Rectal smooth muscle tissue (tissue), 1 donor: ENCODE data around the gene BCL11A.

ENCODE experiments used
- H3K27ac ChIP-seq: one replicate; pipeline ENCODE4 v1.7.0; 2013; ENCODE audit warnings: low read depth, low read length, inconsistent platforms
- H3K27me3 ChIP-seq: one replicate; pipeline ENCODE4 v1.7.0; 2013; ENCODE audit warnings: low read length; ENCODE audit not compliant: control insufficient read depth, insufficient read depth
- H3K36me3 ChIP-seq: one replicate; pipeline ENCODE4 v1.7.0; 2013; ENCODE audit warnings: low read length; ENCODE audit not compliant: control insufficient read depth, insufficient read depth
- H3K4me1 ChIP-seq: one replicate; pipeline ENCODE4 v1.7.0; 2013; ENCODE audit warnings: low read length; ENCODE audit not compliant: control insufficient read depth, insufficient read depth
- H3K4me3 ChIP-seq: one replicate; pipeline ENCODE4 v1.7.0; 2013; ENCODE audit warnings: low read length
- H3K9ac ChIP-seq: one replicate; pipeline ENCODE4 v1.7.0; 2013; ENCODE audit warnings: low read length

The BCL11A gene

GRCh38 chr2:60577682-60578283 is 24.3 kb upstream of the BCL11A start:
- Histone ChIP-seq H3K27ac (no peak overlapping the region), H3K27me3 (no peaks in the 10 kb centered on the region), H3K9ac (no peak overlapping the region)

GRCh38 chr2:60573251-60573650 is 19.8 kb upstream of the BCL11A start:
- H3K9ac ChIP-seq, result no peak overlapping the region
- H3K4me1 ChIP-seq, result no peaks in the 10 kb centered on the region
- no peaks in the 10 kb centered on the region for H3K36me3 ChIP-seq
- H3K27ac ChIP-seq, result no peak overlapping the region
- H3K27me3 ChIP-seq, result peaks cover 6% of the 10 kb centered on the region
- no peak overlapping the region for H3K4me3 ChIP-seq

More at GRCh38 chr2:60577682-60578283, 24.3 kb upstream of the BCL11A start:
- Histone ChIP-seq H3K4me3 (no peak overlapping the region), H3K4me1 (no peaks in the 10 kb centered on the region), H3K36me3 (no peaks in the 10 kb centered on the region)

DNA sequence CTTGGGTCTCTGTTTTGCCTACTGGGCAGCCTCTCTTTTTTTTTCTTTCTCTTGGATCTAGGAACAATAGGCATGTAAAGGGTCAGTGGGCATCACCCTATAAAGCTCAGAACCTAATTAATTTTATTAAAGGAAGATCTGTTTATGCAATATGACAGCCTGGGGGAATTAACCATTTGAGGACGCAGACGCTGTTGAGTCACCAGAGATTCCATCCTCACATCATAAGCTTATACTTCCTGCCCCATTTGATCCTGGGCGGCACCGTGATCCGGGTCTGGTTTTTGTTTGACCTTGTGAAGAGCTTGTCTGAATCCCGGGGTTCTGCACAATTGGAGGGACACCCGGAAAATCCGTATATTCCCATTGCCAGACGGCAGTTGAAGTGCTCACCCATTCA is 16.8 kb upstream of the BCL11A start:
- Histone ChIP-seq H3K27ac (no peak overlapping the region), H3K4me1 (no peaks in the 10 kb centered on the region), H3K27me3 (peaks cover 6% of the 10 kb centered on the region), H3K4me3 (no peak overlapping the region), H3K9ac (no peak overlapping the region), H3K36me3 (no peaks in the 10 kb centered on the region)

- H3K9ac ChIP-seq, result no peak overlapping the region
- no peak overlapping the region for H3K4me3 ChIP-seq
- H3K27me3 ChIP-seq, result peaks cover 6% of the 10 kb centered on the region
- H3K27ac ChIP-seq, result no peak overlapping the region
- no peaks in the 10 kb centered on the region for H3K4me1 ChIP-seq
- H3K36me3 ChIP-seq, result no peaks in the 10 kb centered on the region
These were observed 16.2 kb upstream of the BCL11A start for GRCh38 chr2:60569680-60570111.

GRCh38 chr2:60567919-60568768 is 14.7 kb upstream of the BCL11A start:
- H3K36me3 ChIP-seq, result no peaks in the 10 kb centered on the region
- no peak overlapping the region for H3K4me3 ChIP-seq
- peaks cover 6% of the 10 kb centered on the region for H3K27me3 ChIP-seq
- no peak overlapping the region for H3K9ac ChIP-seq
- H3K4me1 ChIP-seq, result no peaks in the 10 kb centered on the region
- no peak overlapping the region for H3K27ac ChIP-seq

GRCh38 chr2:60567096-60567495 is 13.6 kb upstream of the BCL11A start:
- H3K4me1 ChIP-seq, result no peaks in the 10 kb centered on the region
- H3K4me3 ChIP-seq, result no peak overlapping the region
- H3K36me3 ChIP-seq, result no peaks in the 10 kb centered on the region
- H3K9ac ChIP-seq, result no peak overlapping the region
- peaks cover 6% of the 10 kb centered on the region for H3K27me3 ChIP-seq
- H3K27ac ChIP-seq, result no peak overlapping the region

DNA sequence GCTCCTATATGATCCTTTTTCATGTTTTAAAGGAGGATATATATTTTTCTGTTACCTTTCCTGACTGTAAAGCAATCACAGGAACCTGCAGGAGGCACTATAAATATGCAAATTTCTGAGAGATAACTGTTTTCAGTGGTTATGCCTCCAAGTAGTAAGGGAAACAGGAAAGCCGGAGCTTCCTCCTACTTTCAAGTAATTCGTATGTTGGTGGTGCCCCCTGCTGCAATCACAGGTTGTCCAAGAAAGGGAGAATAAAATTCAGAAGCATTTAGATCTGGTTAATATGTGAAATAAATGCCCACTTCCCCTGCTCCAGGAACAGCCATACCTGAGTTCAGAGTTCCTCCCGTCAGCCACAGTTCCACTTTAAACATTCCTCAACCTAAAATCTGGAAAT is 12.0 kb upstream of the BCL11A start:
- peaks cover 5% of the 10 kb centered on the region for H3K27me3 ChIP-seq
- no peaks in the 10 kb centered on the region for H3K4me1 ChIP-seq
- no peak overlapping the region for H3K27ac ChIP-seq
- H3K4me3 ChIP-seq, result no peak overlapping the region
- H3K9ac ChIP-seq, result no peak overlapping the region
- H3K36me3 ChIP-seq, result no peaks in the 10 kb centered on the region

- H3K4me1 ChIP-seq, result no peaks in the 10 kb centered on the region
- no peak overlapping the region for H3K27ac ChIP-seq
- no peaks in the 10 kb centered on the region for H3K36me3 ChIP-seq
- no peak overlapping the region for H3K9ac ChIP-seq
- no peaks in the 10 kb centered on the region for H3K27me3 ChIP-seq
- no peak overlapping the region for H3K4me3 ChIP-seq
These were observed 7.5 kb upstream of the BCL11A start for GRCh38 chr2:60560734-60561644.

DNA sequence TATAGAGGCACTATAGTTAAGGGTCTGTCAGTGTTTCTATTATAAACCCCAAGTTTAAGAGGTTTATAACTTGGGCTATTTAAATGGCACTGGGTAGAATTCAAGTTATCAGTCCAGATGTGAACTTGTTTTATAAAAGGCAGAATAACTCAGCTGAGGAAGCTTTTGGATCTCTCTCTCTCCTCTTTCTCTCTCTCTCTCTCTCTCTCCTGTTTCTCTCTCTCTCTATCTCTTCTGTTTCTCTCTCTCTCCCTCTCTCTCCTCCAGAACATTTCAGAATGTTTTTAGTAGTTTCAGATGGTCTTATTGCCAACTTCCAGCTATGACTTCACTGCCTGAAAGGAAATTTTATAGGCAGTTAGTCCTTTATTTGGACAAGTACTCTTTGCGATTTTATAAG is 6.4 kb upstream of the BCL11A start:
- H3K27me3 ChIP-seq, result no peaks in the 10 kb centered on the region
- no peak overlapping the region for H3K9ac ChIP-seq
- no peak overlapping the region for H3K4me3 ChIP-seq
- H3K4me1 ChIP-seq, result no peaks in the 10 kb centered on the region
- no peaks in the 10 kb centered on the region for H3K36me3 ChIP-seq
- no peak overlapping the region for H3K27ac ChIP-seq

GRCh38 chr2:60558536-60558935 is 5.1 kb upstream of the BCL11A start:
- Histone ChIP-seq H3K9ac (no peak overlapping the region), H3K4me3 (no peak overlapping the region), H3K27me3 (no peaks in the 10 kb centered on the region), H3K27ac (no peak overlapping the region), H3K36me3 (no peaks in the 10 kb centered on the region), H3K4me1 (no peaks in the 10 kb centered on the region)

- Histone ChIP-seq H3K27ac (no peak overlapping the region), H3K4me3 (peak overlapping the region; percentile 60), H3K9ac (no peak overlapping the region), H3K4me1 (no peaks in the 10 kb centered on the region), H3K36me3 (no peaks in the 10 kb centered on the region), H3K27me3 (no peaks in the 10 kb centered on the region)
These were observed 4.0 kb upstream of the BCL11A start for GRCh38 chr2:60557486-60557864.
